ENCODE measurements around the gene KRTAP4-11. TPM values are rescaled to one million over a fixed set of nuclear protein-coding genes. Genes with fewer than 3 reads are reported as not detected.
"Not testable (repeated sequence)": the region's sequence is repeated elsewhere in the genome, so short reads cannot be mapped to it uniquely, and the experiment has no call there.

The KRTAP4-11 gene
- total and polyA plus RNA-seq, 2 of the 4 experiments (the other 2 are of a cell fraction), result not detected

DNA sequence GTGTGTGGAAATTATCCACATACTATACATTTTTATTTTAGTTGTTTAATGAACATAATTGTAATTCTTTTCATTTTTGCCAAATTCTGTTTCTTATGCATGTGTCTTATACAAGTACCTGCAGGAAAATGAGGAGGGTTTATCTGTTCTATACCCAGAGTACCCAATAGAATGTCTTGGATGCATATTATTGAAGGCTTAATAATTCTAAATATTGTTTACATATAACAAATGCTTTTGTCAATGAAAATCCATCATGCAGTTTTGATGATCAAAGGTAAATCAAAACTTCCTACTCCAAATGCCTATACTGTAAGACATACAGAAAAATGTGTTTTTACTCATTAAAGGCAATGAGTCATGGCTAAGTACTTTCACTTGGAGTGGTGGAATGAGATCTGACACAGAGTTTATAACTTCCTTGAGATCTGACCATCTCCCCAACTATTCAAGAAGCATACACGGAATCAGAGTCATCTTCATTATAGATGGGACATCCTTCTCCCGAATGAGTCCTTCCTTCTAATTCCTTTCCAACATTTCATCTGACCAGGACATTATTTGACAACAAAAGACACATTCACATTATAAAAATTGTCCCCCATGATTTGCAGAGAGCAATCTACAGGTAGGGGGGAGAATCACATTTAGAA, 13.7 kb downstream of the KRTAP4-11 start:
- H4K5ac ChIP-seq (ENCODE audit: low read depth, low read length); H2BK20ac ChIP-seq (ENCODE audit: low read depth, low read length); H3K4me3 ChIP-seq (ENCODE audit: insufficient read depth, low read depth, low read length); in situ Hi-C loops (cut with MboI; ENCODE audit: low sequenced_read_pairs); H3K4me2 ChIP-seq (ENCODE audit: low read depth, low read length); H3K9me3 ChIP-seq (ENCODE audit: control insufficient read depth, insufficient read depth, low read length); H4K91ac ChIP-seq (ENCODE audit: insufficient read depth, low read depth, low read length); H2AK9ac ChIP-seq (replicated peaks; ENCODE audit: low read depth, low read length, poor library complexity); H2AFZ ChIP-seq (replicated peaks; ENCODE audit: low read length, poor library complexity); H3K27me3 ChIP-seq (ENCODE audit: control insufficient read depth, insufficient read depth, low read length); H3K23ac ChIP-seq (ENCODE audit: low read depth, low read length); H3K18ac ChIP-seq (ENCODE audit: low read depth, low read length); CTCF ChIA-PET; POLR2A ChIA-PET (ENCODE audit: unreplicated experiment); BruUV-seq (replicated peaks); H3K79me1 ChIP-seq (ENCODE audit: low read depth in 1 of 2, low read length in 2 of 2); H3K14ac ChIP-seq (replicated peaks; ENCODE audit: low read depth, low read length); H3K4ac ChIP-seq (ENCODE audit: low read depth, low read length); H2AK5ac ChIP-seq (ENCODE audit: low read depth, low read length); H3K4me1 ChIP-seq (ENCODE audit: control insufficient read depth, insufficient read depth, low read length); dilution Hi-C loops (cut with HindIII; ENCODE audit: low sequenced_read_pairs, unreplicated experiment); H3K9me1 ChIP-seq (ENCODE audit: insufficient read depth, low read length); H2BK15ac ChIP-seq (ENCODE audit: low read depth, low read length); intact Hi-C loops (cut with micrococcal nuclease); H4K20me1 ChIP-seq (ENCODE audit: insufficient read depth, low read length); H3K36me3 ChIP-seq (ENCODE audit: control insufficient read depth, insufficient read depth, low read length); H3K9ac ChIP-seq (ENCODE audit: low read depth, low read length); H3K27ac ChIP-seq (ENCODE audit: insufficient read depth, low read length): not testable (repeated sequence)
- peak overlapping the region in 1 of 2 experiments; percentile 49; a peak in 1 of 4 replicates for H4K8ac ChIP-seq (ENCODE audit: low read depth in 2 of 2, low read length in 2 of 2)
- peak overlapping the region; percentile 5; the same call in 1 of the 2 replicates for H2BK120ac ChIP-seq (ENCODE audit: low read depth, low read length)
- no CpG with 5 or more reads among the region's 2 CpGs for WGBS, 2 experiments (ENCODE audit: extremely low coverage in 2 of 2, insufficient read length in 1 of 2)
- ATAC-seq (ENCODE audit: low read depth) (peak; percentile 81), DNase-seq (peak; percentile 77)
- H2BK5ac ChIP-seq (ENCODE audit: low read depth, low read length, poor library complexity, severe bottlenecking), result peak overlapping the region; percentile 94
- 0 out of 2 replicates have a peak overlapping the region, but pooled peaks have one; percentile 32 for H3K56ac ChIP-seq (ENCODE audit: extremely low read depth, insufficient read depth, low read length)
- TF ChIP-seq FOS (IDR thresholded peaks at IDR 0.05; ENCODE audit: low read depth, low read length), result 0 out of 2 replicates have a peak, but pooled peaks have one; percentile 8

Measured in IMR-90 (cell line).